Transverse colon (tissue), 4 donors: ENCODE measurements around the gene DST. TPM values are rescaled to one million over a fixed set of nuclear protein-coding genes. Genes with fewer than 3 reads are reported as not detected.

Experiments
- DNase-seq: peaks from one replicate; pipeline ENCODE4 v3.0.0-alpha.2; 2019
- H3K27ac ChIP-seq, 4 donors: fragments of 200-600 bp; sonication (generic); 2 replicates each; pipeline ENCODE4 v1.5.1; 2016 to 2018; ENCODE audit warnings: inconsistent platforms in 4 of 4
- H3K27me3 ChIP-seq: fragments of 200-600 bp; sonication (generic); 2 replicates; pipeline ENCODE4 v1.5.1; 2017; ENCODE audit warnings: inconsistent platforms
- H3K36me3 ChIP-seq, 4 donors: fragments of 200-600 bp; sonication (generic); 2 replicates each; pipeline ENCODE4 v1.5.1; 2017 to 2019; ENCODE audit warnings: inconsistent platforms in 4 of 4
- H3K4me1 ChIP-seq, 4 donors: fragments of 200-600 bp; sonication (generic); 2 replicates each; pipeline ENCODE4 v1.5.1; 2017 to 2020; ENCODE audit warnings: inconsistent platforms in 4 of 4
- H3K4me3 ChIP-seq, 4 donors: fragments of 200-600 bp; sonication (generic); 1 replicate in 1 of 4; 2 replicates in 3 of 4; pipeline versions ENCODE4 v1.5.1 to v1.6.1; 2017 to 2019; ENCODE audit warnings: inconsistent platforms in 4 of 4
- H3K9me3 ChIP-seq, 2 donors: fragments of 200-600 bp; sonication (generic); 2 replicates each; pipeline ENCODE4 v1.5.1; 2017 to 2019; ENCODE audit warnings: inconsistent platforms in 2 of 2
- EP300 ChIP-seq: sonication (generic); formaldehyde crosslinking; IDR thresholded peaks from one replicate; pipeline ENCODE4 v1.6.1; 2017; ENCODE audit warnings: antibody characterized with exemption, low read depth
- POLR2A ChIP-seq: fragments of 450-650 bp; IDR thresholded peaks from one replicate; pipeline ENCODE4 v1.6.1; 2016; ENCODE audit warnings: antibody characterized with exemption, mild to moderate bottlenecking, moderate library complexity
- POLR2AphosphoS5 ChIP-seq, 3 donors: sonication (generic); formaldehyde crosslinking; IDR thresholded peaks; one replicate each; pipeline ENCODE4 v1.6.1; 2016; ENCODE audit warnings: antibody characterized with exemption in 3 of 3
- WGBS, 2 donors: methylation state at CpG; one replicate each; pipeline ENCODE4 v1.1.5; 2018; ENCODE audit warnings: low coverage in 1 of 2; 5-methylcytosine and 5-hydroxymethylcytosine counted together
- in situ Hi-C, 4 donors: fragments of 200-750 bp; cut with MboI; loops; one replicate each; pipeline versions ENCODE4 v1.15.0 to v1.15.1; 2017; ENCODE audit warnings: low sequenced_read_pairs in 3 of 4, low pct_ligation_motif_present in 1 of 4, low pct_unique_long_range_greater_than_20kb in 1 of 4
- intact Hi-C: fragments of 100-400 bp; cut with DNase I; formaldehyde crosslinking; loops from one replicate; pipeline ENCODE4 v1.15.1; 2023; ENCODE audit warnings: low total_unique reads
- total RNA-seq, 4 donors: library from RNA; depleted of rRNA; stranded (reverse); fragments of >200 nt; gene quantifications; one replicate each; pipeline ENCODE4 v1.1.0, GENCODE V29; 2016
- TF ChIP-seq, protein P1 (sequence below), 5 experiments: fragments of 200-600 bp in 3 of 5; fragments of 450-650 bp in 2 of 5; sonication (generic) in 3 of 5; IDR thresholded peaks; 1 replicate in 2 of 5; 2 replicates in 3 of 5; pipeline ENCODE4 v1.5.1; 2016 to 2017; ENCODE audit warnings: antibody characterized with exemption in 5 of 5, inconsistent platforms in 3 of 5, mild to moderate bottlenecking in 2 of 5, moderate library complexity in 1 of 5

DST gene
- total RNA-seq, 4 donors from 2014 or later: 280 to 535 (median 428) TPM

DNA sequence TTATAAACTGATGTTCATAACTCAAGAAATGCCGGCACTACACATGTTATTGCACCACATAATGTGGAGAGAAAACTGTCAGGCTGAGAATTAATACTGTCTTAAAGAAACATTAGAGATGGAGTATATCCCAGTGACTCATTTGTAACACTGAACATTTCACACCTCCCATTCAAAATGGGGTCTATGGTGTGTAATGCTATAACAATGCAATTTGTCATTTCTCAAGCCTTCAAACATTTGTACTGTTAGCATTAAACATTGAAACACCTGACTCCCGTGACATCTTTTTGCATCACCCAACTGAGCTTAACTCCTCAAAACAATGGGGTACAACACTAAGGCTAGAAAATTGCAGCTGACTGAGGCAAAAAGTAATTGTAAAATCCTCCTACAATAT is 151.7 kb downstream of the DST start:
- Histone ChIP-seq H3K27me3 (no peaks in the 10 kb centered on the region), H3K36me3 (peaks cover 0 to 52% (median 17%) of the 10 kb centered on the region in 4 donors), H3K4me1 (peaks cover 0 to 18% (median 3%) of the 10 kb centered on the region in 4 donors), H3K9me3 (no peaks in the 10 kb centered on the region), H3K27ac (peak overlapping the region; percentile 39 to 67 (median 64)), H3K4me3 (no peak overlapping the region)
- intact Hi-C loops: loop anchor here (10.0 kb wide), 1 partner anchor 54 kb away; no protein-coding TSS in a partner anchor
- no peak for DNase-seq
- 71 to 79% methylated on average over 2 of the region's 2 CpGs for WGBS, 2 donors
- in situ Hi-C loops: no loop called here
- peak; percentile 35 to 50 (median 45) for TF ChIP-seq POLR2AphosphoS5 (IDR thresholded peaks at IDR 0.05)
- no peak for TF ChIP-seq EP300

DNA sequence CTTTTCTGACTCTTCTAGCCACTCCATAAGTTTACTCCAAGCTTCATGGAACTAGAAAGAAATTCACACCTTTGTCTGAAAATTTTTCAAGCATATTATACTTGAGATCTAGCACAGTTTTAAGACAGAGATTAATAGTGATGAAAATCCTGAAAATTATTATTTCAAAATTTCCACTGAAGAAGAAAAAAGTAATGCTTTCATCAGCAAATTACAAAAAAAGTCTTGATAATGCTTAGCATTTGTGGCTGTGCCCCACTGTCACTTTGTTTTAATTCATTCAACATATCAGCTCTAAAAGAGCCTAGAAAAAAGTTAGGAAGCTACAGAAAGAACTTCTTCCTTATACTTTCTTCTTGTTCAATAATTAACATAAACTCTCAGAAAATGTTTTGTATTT is 153.1 kb downstream of the DST start:
- H3K27me3 ChIP-seq: no peaks in the 10 kb centered on the region
- no peak overlapping the region for H3K27ac ChIP-seq
- DNase-seq: no peak
- H3K4me1 ChIP-seq: peaks cover 0 to 22% (median 3%) of the 10 kb centered on the region in 4 donors
- intact Hi-C loops: no loop called here
- H3K36me3 ChIP-seq: peaks cover 0 to 51% (median 17%) of the 10 kb centered on the region in 4 donors
- TF ChIP-seq EP300 (no peak), POLR2AphosphoS5 (IDR thresholded peaks at IDR 0.05) (no peak), POLR2A (no peak)
- TF ChIP-seq, protein P1, sequence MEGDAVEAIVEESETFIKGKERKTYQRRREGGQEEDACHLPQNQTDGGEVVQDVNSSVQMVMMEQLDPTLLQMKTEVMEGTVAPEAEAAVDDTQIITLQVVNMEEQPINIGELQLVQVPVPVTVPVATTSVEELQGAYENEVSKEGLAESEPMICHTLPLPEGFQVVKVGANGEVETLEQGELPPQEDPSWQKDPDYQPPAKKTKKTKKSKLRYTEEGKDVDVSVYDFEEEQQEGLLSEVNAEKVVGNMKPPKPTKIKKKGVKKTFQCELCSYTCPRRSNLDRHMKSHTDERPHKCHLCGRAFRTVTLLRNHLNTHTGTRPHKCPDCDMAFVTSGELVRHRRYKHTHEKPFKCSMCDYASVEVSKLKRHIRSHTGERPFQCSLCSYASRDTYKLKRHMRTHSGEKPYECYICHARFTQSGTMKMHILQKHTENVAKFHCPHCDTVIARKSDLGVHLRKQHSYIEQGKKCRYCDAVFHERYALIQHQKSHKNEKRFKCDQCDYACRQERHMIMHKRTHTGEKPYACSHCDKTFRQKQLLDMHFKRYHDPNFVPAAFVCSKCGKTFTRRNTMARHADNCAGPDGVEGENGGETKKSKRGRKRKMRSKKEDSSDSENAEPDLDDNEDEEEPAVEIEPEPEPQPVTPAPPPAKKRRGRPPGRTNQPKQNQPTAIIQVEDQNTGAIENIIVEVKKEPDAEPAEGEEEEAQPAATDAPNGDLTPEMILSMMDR (IDR thresholded peaks at IDR 0.05): no peak
- H3K9me3 ChIP-seq: no peaks in the 10 kb centered on the region
- no peak overlapping the region for H3K4me3 ChIP-seq
- in situ Hi-C loops: no loop called here

DNA sequence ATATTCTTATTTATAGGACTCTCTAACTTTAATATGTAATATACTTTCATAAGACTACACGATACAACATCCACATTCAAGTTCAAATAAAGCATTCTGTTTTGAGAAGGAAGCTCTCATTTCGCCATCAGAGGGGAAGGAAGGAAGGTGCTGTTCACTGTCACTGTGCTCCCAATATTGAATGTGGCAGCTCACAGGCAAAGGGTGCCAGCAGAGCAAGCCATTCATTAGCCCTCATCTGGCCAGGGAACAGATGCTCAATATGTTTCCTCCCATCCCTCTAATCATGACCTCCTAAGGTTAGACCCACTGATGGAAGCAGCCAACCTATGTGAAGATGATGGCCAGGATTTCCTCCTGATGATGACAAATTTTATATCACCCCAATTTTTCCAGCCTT is 154.4 kb downstream of the DST start:
- peaks cover 0 to 25% (median 0%) of the 10 kb centered on the region in 4 donors for H3K4me1 ChIP-seq
- H3K4me3 ChIP-seq: no peak overlapping the region
- 78 to 88% methylated on average over 2 of the region's 2 CpGs for WGBS, 2 donors
- H3K36me3 ChIP-seq: peaks cover 0 to 44% (median 15%) of the 10 kb centered on the region in 4 donors
- in situ Hi-C loops: no loop called here
- H3K27me3 ChIP-seq: no peaks in the 10 kb centered on the region
- intact Hi-C loops: no loop called here
- H3K9me3 ChIP-seq: no peaks in the 10 kb centered on the region
- TF ChIP-seq, protein P1 (IDR thresholded peaks at IDR 0.05): no peak
- no peak overlapping the region for H3K27ac ChIP-seq
- DNase-seq: no peak

DNA sequence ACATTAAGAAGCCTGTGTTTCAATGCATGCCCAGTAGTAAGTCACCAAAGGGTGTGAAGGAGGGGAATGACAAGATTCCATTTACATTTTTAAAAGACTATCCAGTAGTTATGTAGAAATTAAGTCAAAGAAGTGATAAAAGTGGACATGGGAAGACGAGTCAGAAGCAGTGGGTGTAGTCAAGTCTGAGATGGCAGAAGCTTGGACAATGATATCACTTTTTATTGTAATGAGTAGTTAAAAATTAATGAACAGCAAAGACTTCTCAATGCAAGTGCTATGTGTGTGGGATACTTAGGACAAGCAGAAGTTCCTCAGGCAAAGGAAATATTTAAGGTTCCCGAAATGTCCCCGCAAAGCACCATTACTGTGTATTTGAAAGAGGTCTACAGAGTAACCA is 156.0 kb downstream of the DST start:
- in situ Hi-C loops (no loop called here), intact Hi-C loops (no loop called here)
- H3K27ac ChIP-seq: no peak overlapping the region

More for the DNA sequence above, 156.0 kb downstream of the DST start:
- peaks cover 0 to 19% (median 3%) of the 10 kb centered on the region in 4 donors for H3K4me1 ChIP-seq
- no peaks in the 10 kb centered on the region for H3K27me3 ChIP-seq
- no peaks in the 10 kb centered on the region for H3K9me3 ChIP-seq
- no peak overlapping the region for H3K4me3 ChIP-seq
- TF ChIP-seq POLR2AphosphoS5 (IDR thresholded peaks at IDR 0.05) (no peak), POLR2A (no peak), EP300 (no peak)
- TF ChIP-seq, protein P1 (IDR thresholded peaks at IDR 0.05): no peak
- H3K36me3 ChIP-seq: peaks cover 0 to 34% (median 9%) of the 10 kb centered on the region in 4 donors
- DNase-seq: no peak
- WGBS, 2 donors: 80 to 88% methylated on average over 3 of the region's 3 CpGs
